HEK293 (cell line): Measurements from ENCODE around the gene KATNAL1.

Experiments used
- CTCF ChIA-PET: fragments of 350-600 bp; formaldehyde crosslinking; extraction: SDS; loops from one replicate; lab custom pipeline; 2021; ENCODE audit warnings: antibody characterized with exemption; lab: Yijun Ruan, JAX
- POLR2A ChIA-PET: fragments of 300-600 bp; formaldehyde crosslinking; extraction: SDS; loops from one replicate; lab custom pipeline; 2020; ENCODE audit warnings: antibody characterized with exemption, inconsistent platforms; lab: Yijun Ruan, JAX
- H3K27ac ChIP-seq: fragments of 200-500 bp; sonication (Bioruptor generic); 2 replicates; pipeline ENCODE4 v1.5.1; 2014; ENCODE audit warnings: low read depth, low read length, control low read depth, inconsistent platforms; ENCODE audit errors: extremely low read depth
- H3K36me3 ChIP-seq, 2 experiments: fragments of 200-500 bp in 1 of 2; sonication (Bioruptor generic) in 1 of 2; 1 replicate in 1 of 2; 2 replicates in 1 of 2; pipeline ENCODE4 v1.5.1; 2014 to 2017; ENCODE audit warnings: inconsistent platforms in 2 of 2, low read length in 2 of 2; ENCODE audit not compliant: control insufficient read depth in 2 of 2, insufficient read depth in 1 of 2
- H3K4me1 ChIP-seq: fragments of 200-500 bp; sonication (Bioruptor generic); 2 replicates; pipeline ENCODE4 v1.5.1; 2014; ENCODE audit warnings: mild to moderate bottlenecking, low read length, inconsistent platforms; ENCODE audit not compliant: control insufficient read depth, insufficient read depth
- H3K4me3 ChIP-seq: 2 replicates; pipeline ENCODE4 v1.5.1; 2011; ENCODE audit warnings: low read depth, mild to moderate bottlenecking, control low read depth, low read length, moderate library complexity
- H3K9me3 ChIP-seq: fragments of 200-500 bp; sonication (Bioruptor generic); 2 replicates; pipeline ENCODE4 v1.5.1; 2014; ENCODE audit warnings: low read depth, low read length, inconsistent platforms; ENCODE audit not compliant: control insufficient read depth, insufficient read depth
- AEBP2 ChIP-seq: fragments of 450-650 bp; formaldehyde crosslinking; IDR thresholded peaks from 2 replicates; pipeline ENCODE4 v1.5.1; 2016; ENCODE audit warnings: missing biosample characterization, missing genetic modification characterization, borderline replicate concordance
- GLIS2 ChIP-seq: fragments of 450-650 bp; formaldehyde crosslinking; IDR thresholded peaks from 2 replicates; pipeline ENCODE4 v1.5.1; 2016; ENCODE audit warnings: missing biosample characterization, missing genetic modification characterization
- KLF1 ChIP-seq: fragments of 450-650 bp; formaldehyde crosslinking; IDR thresholded peaks from 2 replicates; pipeline ENCODE4 v1.5.1; 2016; ENCODE audit warnings: missing biosample characterization, missing genetic modification characterization
- ZBTB10 ChIP-seq: fragments of 450-650 bp; formaldehyde crosslinking; IDR thresholded peaks from 2 replicates; pipeline ENCODE4 v1.5.1; 2016; ENCODE audit warnings: missing biosample characterization, missing genetic modification characterization
- ZBTB20 ChIP-seq: fragments of 450-650 bp; formaldehyde crosslinking; IDR thresholded peaks from 2 replicates; pipeline ENCODE4 v1.5.1; 2016; ENCODE audit warnings: missing biosample characterization, missing genetic modification characterization
- ZBTB21 ChIP-seq: fragments of 450-650 bp; formaldehyde crosslinking; IDR thresholded peaks from 2 replicates; pipeline ENCODE4 v1.5.1; 2017; ENCODE audit warnings: missing biosample characterization, missing genetic modification characterization
- ZFP69B ChIP-seq: fragments of 450-650 bp; formaldehyde crosslinking; IDR thresholded peaks from 2 replicates; pipeline ENCODE4 v1.5.1; 2016; ENCODE audit warnings: missing biosample characterization, missing genetic modification characterization
- ZIC2 ChIP-seq: fragments of 450-650 bp; formaldehyde crosslinking; IDR thresholded peaks from 2 replicates; pipeline ENCODE4 v1.5.1; 2016; ENCODE audit warnings: missing biosample characterization, missing genetic modification characterization
- ZNF175 ChIP-seq: fragments of 450-650 bp; formaldehyde crosslinking; IDR thresholded peaks from 2 replicates; pipeline ENCODE4 v1.5.1; 2016; ENCODE audit warnings: missing biosample characterization, missing genetic modification characterization
- ZNF184 ChIP-seq: fragments of 450-650 bp; IDR thresholded peaks from 2 replicates; pipeline ENCODE4 v1.5.1; 2018; ENCODE audit warnings: missing biosample characterization, mild to moderate bottlenecking, missing genetic modification characterization
- ZNF211 ChIP-seq: fragments of 450-650 bp; formaldehyde crosslinking; IDR thresholded peaks from 2 replicates; pipeline ENCODE4 v1.5.1; 2016; ENCODE audit warnings: low read depth, missing biosample characterization, missing genetic modification characterization
- ZNF214 ChIP-seq: fragments of 450-650 bp; formaldehyde crosslinking; IDR thresholded peaks from 2 replicates; pipeline ENCODE4 v1.5.1; 2017; ENCODE audit warnings: missing biosample characterization, mild to moderate bottlenecking, missing genetic modification characterization, borderline replicate concordance
- ZNF23 ChIP-seq: fragments of 450-650 bp; formaldehyde crosslinking; IDR thresholded peaks from 2 replicates; pipeline ENCODE4 v1.5.1; 2016; ENCODE audit warnings: missing biosample characterization, missing genetic modification characterization, borderline replicate concordance
- ZNF423 ChIP-seq: fragments of 450-650 bp; formaldehyde crosslinking; IDR thresholded peaks from 2 replicates; pipeline ENCODE4 v1.5.1; 2016; ENCODE audit warnings: missing biosample characterization, missing genetic modification characterization
- ZNF488 ChIP-seq: fragments of 450-650 bp; formaldehyde crosslinking; IDR thresholded peaks from 2 replicates; pipeline ENCODE4 v1.5.1; 2016; ENCODE audit warnings: missing biosample characterization, missing genetic modification characterization
- ZNF514 ChIP-seq: fragments of 450-650 bp; formaldehyde crosslinking; IDR thresholded peaks from 2 replicates; pipeline ENCODE4 v1.5.1; 2016; ENCODE audit warnings: missing biosample characterization, missing genetic modification characterization
- ZNF544 ChIP-seq: fragments of 450-650 bp; formaldehyde crosslinking; IDR thresholded peaks from 2 replicates; pipeline ENCODE4 v1.5.0; 2017; ENCODE audit warnings: missing biosample characterization, missing genetic modification characterization
- ZNF548 ChIP-seq: fragments of 450-650 bp; formaldehyde crosslinking; IDR thresholded peaks from 2 replicates; pipeline ENCODE4 v1.5.1; 2016; ENCODE audit warnings: missing biosample characterization, missing genetic modification characterization
- ZNF600 ChIP-seq: fragments of 450-650 bp; formaldehyde crosslinking; IDR thresholded peaks from 2 replicates; pipeline ENCODE4 v1.5.1; 2016; ENCODE audit warnings: missing biosample characterization, missing genetic modification characterization
- ZNF768 ChIP-seq: fragments of 450-650 bp; formaldehyde crosslinking; IDR thresholded peaks from 2 replicates; pipeline ENCODE4 v1.5.1; 2018; ENCODE audit warnings: missing biosample characterization, mild to moderate bottlenecking, missing genetic modification characterization
- ZNF837 ChIP-seq: fragments of 450-650 bp; formaldehyde crosslinking; IDR thresholded peaks from 2 replicates; pipeline ENCODE4 v1.5.1; 2016; ENCODE audit warnings: missing biosample characterization, missing genetic modification characterization
- ZSCAN18 ChIP-seq: fragments of 450-650 bp; formaldehyde crosslinking; IDR thresholded peaks from 2 replicates; pipeline ENCODE4 v1.5.1; 2016; ENCODE audit warnings: missing biosample characterization, missing genetic modification characterization

KATNAL1 gene

GRCh38 chr13:30196025-30196424 lies 111.3 kb downstream of the KATNAL1 start:
- TF ChIP-seq GLIS2 (tag by site-specific recombination) (no peak), ZNF837 (tag by site-specific recombination) (no peak), ZIC2 (peak; percentile 81), AEBP2 (tag by site-specific recombination) (no peak)
- Histone ChIP-seq H3K4me3 (no peak overlapping the region), H3K36me3 (no peaks in the 10 kb centered on the region), H3K27ac (no peak overlapping the region), H3K4me1 (no peaks in the 10 kb centered on the region), H3K9me3 (no peaks in the 10 kb centered on the region)
- CTCF ChIA-PET, result interaction anchor here (0.6 kb wide), 1 partner anchor 419 kb away, joined by 3 read pairs; no protein-coding TSS in a partner anchor
- POLR2A ChIA-PET, result no interaction called here

GRCh38 chr13:30194906-30195305 lies 112.4 kb downstream of the KATNAL1 start:
- POLR2A ChIA-PET, result no interaction called here
- CTCF ChIA-PET, result no interaction called here
- TF ChIP-seq ZNF600 (tag by site-specific recombination) (no peak), ZNF175 (no peak), ZNF23 (tag by site-specific recombination) (no peak), ZNF184 (tag by site-specific recombination) (no peak), ZSCAN18 (tag by site-specific recombination) (no peak), AEBP2 (tag by site-specific recombination) (no peak), KLF1 (tag by site-specific recombination) (no peak), ZNF211 (tag by site-specific recombination) (no peak), ZNF514 (tag by site-specific recombination) (no peak), ZBTB20 (tag by site-specific recombination) (no peak), ZNF423 (tag by site-specific recombination) (no peak), ZNF837 (tag by site-specific recombination) (no peak), ZFP69B (tag by site-specific recombination) (no peak), ZNF488 (no peak), ZNF544 (tag by site-specific recombination) (no peak), ZBTB21 (no peak), ZNF214 (no peak), ZBTB10 (tag by site-specific recombination) (no peak), ZNF548 (tag by site-specific recombination) (no peak), ZNF768 (no peak)
- Histone ChIP-seq H3K4me1 (no peaks in the 10 kb centered on the region), H3K4me3 (no peak overlapping the region), H3K36me3 (no peaks in the 10 kb centered on the region), H3K9me3 (no peaks in the 10 kb centered on the region), H3K27ac (no peak overlapping the region)
